PC-3 (cell line): Measurements from ENCODE around the gene CXADR. TPM values are rescaled to one million over a fixed set of nuclear protein-coding genes. Genes with fewer than 3 reads are reported as not detected.
"Not testable (repeated sequence)": the region's sequence is repeated elsewhere in the genome, so short reads cannot be mapped to it uniquely, and the experiment has no call there.

Experiments used
- ATAC-seq: fragments of 200-7000 bp; cut with Tn5 transposase; 2 replicates; pipeline ENCODE4 v1.9.1; 2020; ENCODE audit warnings: mild to moderate bottlenecking, moderate library complexity
- BruUV-seq: library from RNA; stranded (reverse); fragments of 400-500 nt; replicated peaks from 2 replicates; lab custom pipeline; 2021; lab: Mats Ljungman, UMichigan
- CTCF ChIA-PET: fragments of 300-600 bp; sonication (Branson Sonifier 250); formaldehyde crosslinking; loops from one replicate; lab custom pipeline; 2022; ENCODE audit warnings: antibody characterized with exemption; lab: Charles Lee
- POLR2A ChIA-PET: fragments of 300-600 bp; sonication (Branson Sonifier 250); formaldehyde crosslinking; loops from one replicate; lab custom pipeline; 2022; ENCODE audit warnings: antibody characterized with exemption; ENCODE audit not compliant: unreplicated experiment; lab: Charles Lee
- DNase-seq: peaks from one replicate; pipeline ENCODE4 v3.0.0-alpha.2; 2015
- H2AFZ ChIP-seq: fragments of 300-600 bp; sonication (generic); 2 replicates; pipeline ENCODE4 v1.6.0; 2016; ENCODE audit warnings: antibody characterized with exemption, low read length
- H3F3A ChIP-seq: fragments of 300-600 bp; sonication (generic); one replicate; pipeline ENCODE4 v1.6.0; 2017; ENCODE audit warnings: antibody characterized with exemption, low read length, control low read depth, mild to moderate bottlenecking; ENCODE audit not compliant: unreplicated experiment
- H3K27ac ChIP-seq: fragments of 300-600 bp; sonication (generic); 2 replicates; pipeline ENCODE4 v1.5.1; 2016; ENCODE audit warnings: mild to moderate bottlenecking, low read length
- H3K27me3 ChIP-seq: fragments of 300-600 bp; sonication (generic); 2 replicates; pipeline ENCODE4 v1.6.1; 2016; ENCODE audit warnings: low read length, mixed read lengths
- H3K36me3 ChIP-seq: fragments of 300-600 bp; sonication (generic); 2 replicates; pipeline ENCODE4 v1.6.1; 2016; ENCODE audit warnings: low read depth, mixed run types, low read length, mixed read lengths
- H3K4me1 ChIP-seq: fragments of 300-600 bp; sonication (generic); 2 replicates; pipeline ENCODE4 v1.5.1; 2016; ENCODE audit warnings: low read length; ENCODE audit not compliant: insufficient read depth
- H3K4me2 ChIP-seq: fragments of 300-600 bp; sonication (generic); 2 replicates; pipeline ENCODE4 v1.6.0; 2016; ENCODE audit warnings: low read length
- H3K4me3 ChIP-seq: fragments of 300-600 bp; sonication (generic); 2 replicates; pipeline ENCODE4 v1.5.1; 2016; ENCODE audit warnings: mild to moderate bottlenecking, low read length, mixed read lengths
- H3K79me2 ChIP-seq: fragments of 300-600 bp; sonication (generic); 2 replicates; pipeline ENCODE4 v1.6.1; 2017; ENCODE audit warnings: low read length, mixed read lengths
- H3K9ac ChIP-seq: fragments of 300-600 bp; sonication (generic); 2 replicates; pipeline ENCODE4 v1.6.0; 2016; ENCODE audit warnings: mild to moderate bottlenecking, low read length
- H3K9me2 ChIP-seq: fragments of 300-600 bp; sonication (generic); replicated peaks from 2 replicates; pipeline ENCODE4 v1.6.1; 2016; ENCODE audit warnings: mixed run types, low read length, mixed read lengths
- H3K9me3 ChIP-seq: fragments of 300-600 bp; sonication (generic); 2 replicates; pipeline ENCODE4 v1.6.1; 2016; ENCODE audit warnings: low read length, mixed read lengths
- H4K20me1 ChIP-seq: fragments of 300-600 bp; sonication (generic); 2 replicates; pipeline ENCODE4 v1.6.1; 2016; ENCODE audit warnings: low read length, mixed read lengths
- CTCF ChIP-seq: fragments of 300-600 bp; sonication (generic); conservative IDR thresholded peaks from 2 replicates; pipeline ENCODE4 v1.5.1; 2017; ENCODE audit warnings: antibody characterized with exemption, low read depth, mild to moderate bottlenecking, low read length
- EZH2 ChIP-seq: fragments of 300-600 bp; sonication (generic); IDR thresholded peaks from one replicate; pipeline ENCODE4 v1.6.1; 2017; ENCODE audit warnings: antibody characterized with exemption, mild to moderate bottlenecking, low read length; ENCODE audit not compliant: unreplicated experiment
- EZH2phosphoT487 ChIP-seq: fragments of 300-600 bp; sonication (generic); IDR thresholded peaks from 2 replicates; pipeline ENCODE4 v1.6.1; 2018; ENCODE audit warnings: mild to moderate bottlenecking, antibody characterized with exemption, low read length, borderline replicate concordance
- intact Hi-C: fragments of 100-400 bp; cut with micrococcal nuclease; formaldehyde crosslinking; loops from 2 replicates; pipeline ENCODE4 v1.9.0; 2023
- total RNA-seq: library from RNA; depleted of rRNA; stranded (reverse); fragments of >200 nt; gene quantifications from 2 replicates; pipeline ENCODE4 v1.2.3, GENCODE V29; 2014

CXADR gene
- total RNA-seq, 1 experiment from 2014 or later: 11.2 TPM

- CTCF ChIA-PET: no interaction called here
- peak; percentile 77 for DNase-seq
- BruUV-seq: no TSS peak
Measured at GRCh38 chr21:17501107-17502006, 11.5 kb upstream of the CXADR start.

GRCh38 chr21:17502985-17503384 is 9.9 kb upstream of the CXADR start:
- H3K27ac ChIP-seq, H4K20me1 ChIP-seq, CTCF ChIA-PET, H3K9me2 ChIP-seq, H3F3A ChIP-seq, BruUV-seq, H3K4me2 ChIP-seq, POLR2A ChIA-PET, intact Hi-C loops, H3K4me3 ChIP-seq, ATAC-seq, H3K79me2 ChIP-seq, H3K36me3 ChIP-seq, H3K4me1 ChIP-seq, H3K9ac ChIP-seq, H3K9me3 ChIP-seq, H2AFZ ChIP-seq, DNase-seq: not testable (repeated sequence)
- peaks cover 12% of the 10 kb centered on the region for H3K27me3 ChIP-seq

More at GRCh38 chr21:17501107-17502006, 11.5 kb upstream of the CXADR start:
- no peak overlapping the region for H3K4me3 ChIP-seq
- peak; percentile 65 for ATAC-seq
- POLR2A ChIA-PET: no interaction called here
- H2AFZ ChIP-seq: no peak overlapping the region
- H3F3A ChIP-seq: no peaks in the 10 kb centered on the region
- no peak overlapping the region for H3K9ac ChIP-seq
- no peaks in the 10 kb centered on the region for H3K36me3 ChIP-seq
- no peak overlapping the region for H3K27ac ChIP-seq
- H4K20me1 ChIP-seq: no peaks in the 10 kb centered on the region
- TF ChIP-seq EZH2: no peak
- no peak for TF ChIP-seq CTCF
- no peak for TF ChIP-seq EZH2phosphoT487
- no peaks in the 10 kb centered on the region for H3K9me2 ChIP-seq
- no peak overlapping the region for H3K4me2 ChIP-seq
- peaks cover 15% of the 10 kb centered on the region for H3K27me3 ChIP-seq
- no peaks in the 10 kb centered on the region for H3K9me3 ChIP-seq
- intact Hi-C loops: no loop called here
- H3K79me2 ChIP-seq: no peaks in the 10 kb centered on the region
- H3K4me1 ChIP-seq: peaks cover 4% of the 10 kb centered on the region; the same call in 1 of the 2 replicates

- Histone ChIP-seq H3F3A (no peaks in the 10 kb centered on the region), H3K4me1 (no peaks in the 10 kb centered on the region), H3K36me3 (no peaks in the 10 kb centered on the region), H3K9me2 (no peaks in the 10 kb centered on the region), H4K20me1 (no peaks in the 10 kb centered on the region), H3K27ac (no peak overlapping the region), H3K9me3 (no peaks in the 10 kb centered on the region), H3K4me2 (no peak overlapping the region), H3K79me2 (no peaks in the 10 kb centered on the region), H3K9ac (no peak overlapping the region), H3K27me3 (peaks cover under 1% of the 10 kb centered on the region; the same call in 1 of the 2 replicates), H2AFZ (no peak overlapping the region), H3K4me3 (no peak overlapping the region)
- no TSS peak for BruUV-seq
- ATAC-seq (no peak), DNase-seq (no peak)
- TF ChIP-seq CTCF (no peak), EZH2phosphoT487 (no peak), EZH2 (no peak)
- intact Hi-C loops: no loop called here
- CTCF ChIA-PET: no interaction called here
- POLR2A ChIA-PET: no interaction called here
Measured at GRCh38 chr21:17506951-17507350, 5.9 kb upstream of the CXADR start.
